Measurements from ENCODE around the gene CCDC88A. TPM values are rescaled to one million over a fixed set of nuclear protein-coding genes. Genes with fewer than 3 reads are reported as not detected.
A peak's percentile ranks its signal among the peaks of the same experiment; 100 is the strongest.

The CCDC88A gene
- total RNA-seq, 1 donor from 2014 or later, result 54.9 TPM

- Mint-ChIP-seq H3K27me3 (ENCODE audit: unreplicated experiment) (no peaks in the 10 kb centered on the region), H3K9me3 (ENCODE audit: unreplicated experiment) (no peaks in the 10 kb centered on the region), H3K36me3 (ENCODE audit: unreplicated experiment) (peaks cover 21% of the 10 kb centered on the region), H3K4me3 (ENCODE audit: unreplicated experiment) (no peak overlapping the region), H3K27ac (ENCODE audit: unreplicated experiment) (no peak overlapping the region), H3K4me1 (ENCODE audit: unreplicated experiment) (peaks cover 25% of the 10 kb centered on the region)
- no peak for DNase-seq (ENCODE audit: extremely low spot score, unreplicated experiment)
- no peak for TF ChIP-seq CTCF (IDR thresholded peaks at IDR 0.05)
Observed at GRCh38 chr2:55405116-55405515, 14.5 kb downstream of the CCDC88A start.

DNA sequence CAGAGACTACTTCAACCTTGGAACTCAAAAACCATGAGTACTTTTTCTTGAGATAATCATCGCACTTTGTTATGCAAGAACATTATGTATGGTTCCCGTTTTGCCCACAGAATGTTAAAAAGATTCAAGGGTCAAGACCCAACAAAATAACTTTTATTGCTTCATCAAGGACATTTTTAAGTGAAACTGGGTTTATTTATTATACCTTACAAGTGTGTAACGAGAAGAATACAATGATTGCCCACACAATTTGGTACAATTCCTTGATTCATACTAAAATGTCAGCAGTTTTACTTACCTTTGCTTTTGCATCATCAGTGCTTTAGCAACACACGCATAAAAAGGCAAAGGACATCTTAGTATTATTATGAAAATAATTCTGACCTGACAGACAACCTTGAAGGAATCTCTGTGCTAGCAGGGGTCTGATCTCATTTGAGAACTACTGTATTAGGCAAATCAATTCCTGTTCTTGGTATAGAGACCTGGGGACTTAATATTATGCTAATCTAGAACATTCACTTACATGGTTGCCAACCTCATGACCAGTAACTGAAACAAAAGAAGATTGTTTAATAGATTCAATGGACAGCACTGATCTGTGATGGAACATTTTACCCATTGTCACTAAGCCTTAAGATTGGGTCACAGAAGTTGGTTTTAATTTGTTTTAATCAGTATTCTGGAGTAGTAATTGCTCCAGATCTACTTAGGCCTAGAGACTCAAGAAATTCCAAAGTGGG is 16.2 kb downstream of the CCDC88A start:
- no peak for TF ChIP-seq CTCF (IDR thresholded peaks at IDR 0.05)
- Mint-ChIP-seq H3K27me3 (ENCODE audit: unreplicated experiment) (no peaks in the 10 kb centered on the region), H3K36me3 (ENCODE audit: unreplicated experiment) (peaks cover 18% of the 10 kb centered on the region), H3K27ac (ENCODE audit: unreplicated experiment) (no peak overlapping the region), H3K4me1 (ENCODE audit: unreplicated experiment) (peaks cover 24% of the 10 kb centered on the region), H3K9me3 (ENCODE audit: unreplicated experiment) (no peaks in the 10 kb centered on the region), H3K4me3 (ENCODE audit: unreplicated experiment) (no peak overlapping the region)
- no peak for DNase-seq (ENCODE audit: extremely low spot score, unreplicated experiment)

DNA sequence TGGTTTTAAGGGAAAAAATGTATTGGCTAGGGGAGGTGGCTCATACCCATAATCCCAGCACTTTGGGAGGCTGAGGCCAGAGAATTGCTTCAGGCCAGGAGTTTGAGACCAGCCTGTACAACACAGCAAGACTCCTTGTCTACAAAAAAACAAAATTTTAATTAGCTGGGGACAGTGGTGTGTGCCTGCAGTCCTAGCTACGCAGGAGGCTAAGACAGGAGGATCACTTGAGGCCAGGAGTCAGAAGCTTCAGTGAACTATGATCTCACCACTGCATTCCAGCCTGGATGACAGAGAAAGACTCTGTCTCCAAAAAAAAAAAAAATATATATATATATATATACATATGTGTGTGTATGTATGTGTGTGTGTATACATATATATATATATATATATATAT is 18.5 kb downstream of the CCDC88A start:
- no peak for TF ChIP-seq CTCF (IDR thresholded peaks at IDR 0.05)
- Mint-ChIP-seq H3K4me3 (ENCODE audit: unreplicated experiment) (no peak overlapping the region), H3K27ac (ENCODE audit: unreplicated experiment) (no peak overlapping the region), H3K27me3 (ENCODE audit: unreplicated experiment) (no peaks in the 10 kb centered on the region), H3K9me3 (ENCODE audit: unreplicated experiment) (no peaks in the 10 kb centered on the region), H3K36me3 (ENCODE audit: unreplicated experiment) (peaks cover 15% of the 10 kb centered on the region), H3K4me1 (ENCODE audit: unreplicated experiment) (peaks cover 25% of the 10 kb centered on the region)
- DNase-seq (ENCODE audit: extremely low spot score, unreplicated experiment), result no peak

DNA sequence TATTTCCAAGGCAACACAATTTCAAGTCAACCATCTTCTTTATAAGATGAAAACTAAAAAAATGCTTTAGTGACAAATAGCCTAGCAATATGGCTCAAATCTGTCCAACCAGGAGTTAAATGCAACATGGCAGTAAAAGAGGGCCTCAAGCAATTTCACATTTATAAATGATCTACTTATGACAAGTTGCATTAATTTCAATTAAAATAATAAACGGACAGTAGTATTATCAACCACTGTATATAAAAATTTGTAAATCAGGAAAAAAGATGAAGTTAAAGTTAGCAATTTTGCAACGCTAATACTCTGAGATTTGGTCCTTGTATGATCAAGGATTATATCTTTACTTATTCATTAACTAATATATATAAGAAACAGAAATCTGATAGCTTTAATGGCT is 19.3 kb downstream of the CCDC88A start:
- no peak for DNase-seq (ENCODE audit: extremely low spot score, unreplicated experiment)
- no peak for TF ChIP-seq CTCF (IDR thresholded peaks at IDR 0.05)
- Mint-ChIP-seq H3K27me3 (ENCODE audit: unreplicated experiment) (no peaks in the 10 kb centered on the region), H3K4me3 (ENCODE audit: unreplicated experiment) (no peak overlapping the region), H3K9me3 (ENCODE audit: unreplicated experiment) (no peaks in the 10 kb centered on the region), H3K4me1 (ENCODE audit: unreplicated experiment) (peaks cover 32% of the 10 kb centered on the region), H3K27ac (ENCODE audit: unreplicated experiment) (no peak overlapping the region), H3K36me3 (ENCODE audit: unreplicated experiment) (peaks cover 10% of the 10 kb centered on the region)

DNA sequence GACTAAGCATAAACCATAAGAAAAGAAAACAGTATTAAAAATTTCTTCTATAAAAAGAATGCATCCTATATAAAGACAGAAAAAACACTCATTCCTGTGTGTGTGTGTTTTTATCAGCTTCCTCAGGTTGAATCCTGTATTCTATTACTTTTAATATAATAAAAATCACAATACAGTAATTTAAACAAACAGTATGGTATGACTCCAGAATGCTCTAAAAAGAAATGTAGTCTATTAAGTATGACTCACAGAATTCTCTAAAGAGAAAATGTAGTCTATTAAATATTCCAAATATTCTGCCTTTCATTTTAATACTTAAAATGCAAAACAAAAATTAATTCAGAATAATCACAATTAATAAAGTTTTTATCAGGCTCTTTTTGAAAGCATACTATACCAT is 19.8 kb downstream of the CCDC88A start:
- peak overlapping the region; percentile 73 for H3K27ac Mint-ChIP-seq (ENCODE audit: unreplicated experiment)
- no peaks in the 10 kb centered on the region for H3K9me3 Mint-ChIP-seq (ENCODE audit: unreplicated experiment)
- no peak for TF ChIP-seq CTCF (IDR thresholded peaks at IDR 0.05)
- H3K36me3 Mint-ChIP-seq (ENCODE audit: unreplicated experiment), result peaks cover 6% of the 10 kb centered on the region
- H3K4me1 Mint-ChIP-seq (ENCODE audit: unreplicated experiment), result peaks cover 35% of the 10 kb centered on the region
- no peaks in the 10 kb centered on the region for H3K27me3 Mint-ChIP-seq (ENCODE audit: unreplicated experiment)
- DNase-seq (ENCODE audit: extremely low spot score, unreplicated experiment), result no peak
- no peak overlapping the region for H3K4me3 Mint-ChIP-seq (ENCODE audit: unreplicated experiment)

Data from osteocyte (in vitro differentiated cells).